HEK293T (cell line): ENCODE data around the gene HM13.

ENCODE experiments used
- CTCF ChIA-PET: fragments of 350-600 bp; formaldehyde crosslinking; extraction: SDS; loops from one replicate; lab custom pipeline; 2021; ENCODE audit warnings: antibody characterized with exemption, inconsistent platforms; lab: Yijun Ruan, JAX
- POLR2A ChIA-PET: fragments of 350-600 bp; formaldehyde crosslinking; extraction: SDS; loops from one replicate; lab custom pipeline; 2020; ENCODE audit warnings: antibody characterized with exemption, inconsistent platforms; lab: Yijun Ruan, JAX
- DNase-seq: peaks from one replicate; pipeline ENCODE4 v3.0.0; 2012; ENCODE audit warnings: mixed read lengths; ENCODE audit errors: extremely low spot score
- ARNT ChIP-seq: fragments of 450-650 bp; IDR thresholded peaks from 2 replicates; pipeline ENCODE4 v1.6.1; 2017; ENCODE audit warnings: mild to moderate bottlenecking
- BHLHE40 ChIP-seq: fragments of 450-650 bp; IDR thresholded peaks from 2 replicates; pipeline ENCODE4 v1.6.1; 2016; ENCODE audit warnings: mild to moderate bottlenecking, moderate library complexity, borderline replicate concordance
- CTBP1 ChIP-seq: fragments of 450-650 bp; IDR thresholded peaks from 2 replicates; pipeline ENCODE4 v1.6.1; 2016; ENCODE audit warnings: borderline replicate concordance
- ELF4 ChIP-seq: fragments of 450-650 bp; IDR thresholded peaks from 2 replicates; pipeline ENCODE4 v1.6.1; 2017; ENCODE audit warnings: antibody characterized with exemption
- FOXA1 ChIP-seq: fragments of 450-650 bp; IDR thresholded peaks from 2 replicates; pipeline ENCODE4 v1.6.1; 2016; ENCODE audit warnings: mild to moderate bottlenecking
- FOXK2 ChIP-seq: fragments of 450-650 bp; IDR thresholded peaks from 2 replicates; pipeline ENCODE4 v1.6.1; 2016; ENCODE audit warnings: mild to moderate bottlenecking
- FOXM1 ChIP-seq: fragments of 450-650 bp; IDR thresholded peaks from 2 replicates; pipeline ENCODE4 v1.6.1; 2017; ENCODE audit warnings: mild to moderate bottlenecking, borderline replicate concordance
- HDGF ChIP-seq: fragments of 450-650 bp; IDR thresholded peaks from 2 replicates; pipeline ENCODE4 v1.6.1; 2017; ENCODE audit warnings: antibody characterized with exemption, borderline replicate concordance
- L3MBTL2 ChIP-seq: fragments of 450-650 bp; conservative IDR thresholded peaks from 2 replicates; pipeline ENCODE4 v1.6.1; 2016; ENCODE audit warnings: mild to moderate bottlenecking
- LEF1 ChIP-seq: fragments of 450-650 bp; IDR thresholded peaks from 2 replicates; pipeline ENCODE4 v1.6.1; 2017; ENCODE audit warnings: mild to moderate bottlenecking, borderline replicate concordance
- NFRKB ChIP-seq: fragments of 450-650 bp; IDR thresholded peaks from 2 replicates; pipeline ENCODE4 v1.6.1; 2016; ENCODE audit warnings: mild to moderate bottlenecking, moderate library complexity
- SP1 ChIP-seq: fragments of 450-650 bp; IDR thresholded peaks from 2 replicates; pipeline ENCODE4 v1.6.1; 2017
- SUZ12 ChIP-seq: fragments of 450-650 bp; IDR thresholded peaks from 2 replicates; pipeline ENCODE4 v1.6.1; 2016; ENCODE audit warnings: mild to moderate bottlenecking
- TARDBP ChIP-seq: fragments of 450-650 bp; IDR thresholded peaks from 2 replicates; pipeline ENCODE4 v1.6.1; 2016
- ZNF384 ChIP-seq: fragments of 450-650 bp; IDR thresholded peaks from 2 replicates; pipeline ENCODE4 v1.6.1; 2016
- TF ChIP-seq, protein P1 (sequence below): fragments of 450-650 bp; IDR thresholded peaks from 2 replicates; pipeline ENCODE4 v1.6.1; 2016

The HM13 gene

DNA sequence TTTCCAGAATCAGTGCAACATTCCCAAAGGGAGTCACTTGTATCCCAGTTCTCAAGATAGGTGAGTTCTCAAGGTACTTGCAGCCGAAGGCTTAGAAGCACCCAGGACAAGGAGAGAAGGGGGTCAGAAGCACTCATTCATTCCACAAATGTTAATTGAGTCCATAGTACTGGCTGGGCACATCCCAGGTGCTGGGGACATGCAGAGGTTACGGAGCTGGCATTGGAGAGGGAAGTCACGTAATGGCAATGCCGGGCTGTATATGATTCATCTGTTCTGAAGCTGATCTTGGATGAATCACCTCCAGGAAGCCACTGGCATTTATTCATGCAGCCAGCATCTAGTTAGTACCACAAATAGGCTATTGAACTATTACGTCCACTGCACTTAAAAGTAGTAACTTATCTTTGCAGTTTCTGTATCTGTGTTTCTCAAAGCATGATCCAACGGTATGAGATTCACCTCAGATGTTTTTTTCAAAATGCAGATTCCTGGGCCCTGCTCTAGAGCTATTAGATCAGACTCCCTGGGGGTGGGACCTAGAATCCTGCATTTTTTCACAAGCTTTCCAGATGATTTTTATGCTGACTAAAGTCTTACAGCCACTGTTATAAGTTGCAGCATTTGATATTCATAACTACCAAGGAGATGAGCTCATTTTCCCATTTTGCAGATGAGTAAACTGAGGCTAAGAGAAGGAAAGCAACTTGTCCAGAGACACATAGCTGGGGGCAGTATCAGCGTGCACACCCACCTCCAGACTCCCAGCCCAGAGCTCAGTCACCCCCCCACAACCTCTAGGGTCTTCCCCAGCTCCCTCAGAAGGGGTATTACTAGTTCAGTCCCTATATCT, 46.7 kb downstream of the HM13 start:
- ChIA-PET POLR2A (interaction anchor here (0.7 to 1.8 kb wide), 4 partner anchors 14 to 52 kb away, joined by 3 to 9 read pairs (median 6); a partner anchor contains a TSS), CTCF (interaction anchor here (1.1 to 5.1 kb wide), 5 partner anchors 9 to 51 kb away, joined by 3 to 119 read pairs (median 4); partner anchors contain the start of gene ID1)
- no peak for DNase-seq
- no peak for TF ChIP-seq SP1
- TF ChIP-seq FOXA1 = no peak
- no peak for TF ChIP-seq NFRKB
- TF ChIP-seq SUZ12 = no peak
- no peak for TF ChIP-seq ELF4
- no peak for TF ChIP-seq HDGF
- TF ChIP-seq, protein P1, sequence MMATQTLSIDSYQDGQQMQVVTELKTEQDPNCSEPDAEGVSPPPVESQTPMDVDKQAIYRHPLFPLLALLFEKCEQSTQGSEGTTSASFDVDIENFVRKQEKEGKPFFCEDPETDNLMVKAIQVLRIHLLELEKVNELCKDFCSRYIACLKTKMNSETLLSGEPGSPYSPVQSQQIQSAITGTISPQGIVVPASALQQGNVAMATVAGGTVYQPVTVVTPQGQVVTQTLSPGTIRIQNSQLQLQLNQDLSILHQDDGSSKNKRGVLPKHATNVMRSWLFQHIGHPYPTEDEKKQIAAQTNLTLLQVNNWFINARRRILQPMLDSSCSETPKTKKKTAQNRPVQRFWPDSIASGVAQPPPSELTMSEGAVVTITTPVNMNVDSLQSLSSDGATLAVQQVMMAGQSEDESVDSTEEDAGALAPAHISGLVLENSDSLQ = no peak
- TF ChIP-seq L3MBTL2 = no peak
- TF ChIP-seq BHLHE40 = no peak
- no peak for TF ChIP-seq FOXK2
- no peak for TF ChIP-seq ZNF384
- no peak for TF ChIP-seq FOXM1

DNA sequence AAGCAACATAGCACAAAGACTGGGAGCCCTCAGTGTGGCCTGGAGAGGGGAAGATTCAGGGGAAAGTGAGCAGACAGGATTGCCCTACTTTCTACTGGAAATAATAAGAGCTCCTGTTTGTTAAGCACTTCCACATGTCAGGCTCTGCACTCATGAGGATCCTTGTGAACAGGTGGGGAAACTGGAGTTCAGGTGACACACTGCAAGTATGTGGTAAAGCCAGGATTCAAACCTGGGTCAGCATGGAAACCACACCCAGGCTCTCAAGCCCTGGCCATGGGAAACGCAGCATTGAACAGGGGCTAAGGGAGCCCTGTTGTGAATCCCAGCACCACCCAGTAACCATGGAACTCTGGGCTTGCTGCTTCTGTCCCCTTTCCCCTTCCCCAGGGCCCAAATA, 48.0 kb downstream of the HM13 start:
- TF ChIP-seq NFRKB = no peak
- no peak for TF ChIP-seq TARDBP
- TF ChIP-seq SP1 = no peak
- TF ChIP-seq ARNT = no peak
- TF ChIP-seq BHLHE40 = no peak
- TF ChIP-seq HDGF = no peak
- no peak for TF ChIP-seq FOXK2
- no peak for TF ChIP-seq FOXM1
- TF ChIP-seq L3MBTL2 = no peak
- no peak for TF ChIP-seq ELF4
- TF ChIP-seq, protein P1 = no peak
- TF ChIP-seq LEF1 = no peak
- no peak for TF ChIP-seq CTBP1
- no peak for TF ChIP-seq SUZ12
- no peak for TF ChIP-seq ZNF384
- TF ChIP-seq FOXA1 = no peak
- no peak for DNase-seq
- CTCF ChIA-PET = interaction anchor here (0.6 to 5.1 kb wide), 11 partner anchors 8 to 72 kb away, joined by 3 to 119 read pairs (median 5); partner anchors contain the start of gene ID1
- POLR2A ChIA-PET = interaction anchor here (1.1 to 1.7 kb wide), 2 partner anchors 8 to 43 kb away, joined by 5 to 10 read pairs; partner anchors contain the start of gene ID1

DNA sequence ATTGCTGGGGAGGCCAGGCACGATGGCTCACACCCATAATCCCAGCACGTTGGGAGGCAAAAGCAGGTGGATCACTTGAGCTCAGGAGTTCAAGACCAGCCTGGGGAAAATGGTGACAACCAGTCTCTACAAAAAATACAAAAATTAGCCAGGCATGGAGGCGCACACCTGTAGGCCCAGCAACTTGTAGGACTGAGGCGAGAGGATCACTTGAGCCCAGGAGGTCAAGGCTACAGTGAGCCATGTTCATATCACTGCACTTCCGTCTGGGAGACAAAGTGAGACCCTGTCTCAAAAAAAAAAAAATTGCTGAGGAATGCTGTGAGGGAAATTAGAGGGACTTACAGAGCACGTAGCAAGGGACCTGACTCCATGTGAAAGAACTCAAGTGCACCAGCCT, 50.0 kb downstream of the HM13 start:
- no peak for TF ChIP-seq CTBP1
- TF ChIP-seq, protein P1 = no peak
- TF ChIP-seq ELF4 = no peak
- ChIA-PET CTCF (interaction anchor here (5.1 kb wide), 1 partner anchor 48 kb away, joined by 119 read pairs; no protein-coding TSS in a partner anchor), POLR2A (no interaction called here)
- DNase-seq = no peak

DNA sequence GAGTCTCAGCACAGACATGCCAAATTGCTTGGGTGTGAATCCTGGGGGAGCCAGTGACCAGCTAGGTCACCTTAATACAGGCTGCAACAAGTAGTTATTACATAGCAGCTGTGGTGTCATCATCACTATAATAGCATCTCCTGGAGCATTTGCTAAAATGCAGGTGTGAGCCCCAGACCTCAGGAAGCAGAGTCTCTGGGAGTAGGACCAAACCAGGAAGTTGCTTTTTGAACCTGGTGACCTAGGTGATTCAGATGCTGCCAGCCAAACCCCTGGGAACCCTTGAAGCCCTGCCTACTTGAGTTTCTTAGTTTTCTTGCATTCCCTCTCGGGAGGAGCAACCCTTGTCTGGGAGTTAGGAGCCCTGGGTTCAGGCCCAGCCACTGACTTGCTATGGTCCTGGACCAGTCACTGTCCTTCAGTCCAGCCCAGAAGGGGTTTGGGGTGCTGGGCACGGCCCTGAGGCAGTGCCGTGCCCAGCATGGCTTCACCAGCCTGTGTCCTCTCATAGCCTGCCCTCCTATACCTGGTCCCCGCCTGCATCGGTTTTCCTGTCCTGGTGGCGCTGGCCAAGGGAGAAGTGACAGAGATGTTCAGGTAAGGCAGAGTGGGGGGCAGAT, 51.6 kb downstream of the HM13 start:
- POLR2A ChIA-PET = interaction anchor here (1.4 to 11.7 kb wide), 2 partner anchors 9 to 43 kb away, joined by 6 to 260 read pairs; partner anchors contain the start of gene ID1

DNA sequence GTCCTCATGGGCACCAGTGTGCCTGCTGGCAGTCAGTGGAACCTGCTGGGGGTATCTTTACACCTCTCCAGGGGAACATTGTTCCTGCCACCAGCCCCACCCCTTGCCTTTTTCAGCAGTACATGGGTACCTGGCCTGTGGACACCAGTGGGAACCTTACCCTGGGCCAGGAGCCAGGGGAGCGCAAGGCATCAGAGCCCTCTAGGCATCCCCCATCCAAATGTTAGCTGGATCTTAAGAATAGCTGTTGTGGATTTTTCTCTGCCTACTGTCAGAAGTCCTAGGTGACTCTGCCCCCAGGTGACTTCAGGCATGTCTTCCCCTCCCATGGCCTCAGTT, 52.0 kb downstream of the HM13 start:
- POLR2A ChIA-PET = interaction anchor here (1.4 to 11.7 kb wide), 2 partner anchors 10 to 42 kb away, joined by 6 to 260 read pairs; partner anchors contain the start of gene ID1
- DNase-seq = no peak
- no peak for TF ChIP-seq ELF4
- no peak for TF ChIP-seq SP1
- no peak for TF ChIP-seq ZNF384
- CTCF ChIA-PET = interaction anchor here (7.0 kb wide), 1 partner anchor 46 kb away, joined by 107 read pairs; no protein-coding TSS in a partner anchor

More for the DNA sequence above, 51.6 kb downstream of the HM13 start:
- CTCF ChIA-PET = interaction anchor here (0.7 to 7.0 kb wide), 2 partner anchors 46 to 56 kb away, joined by 3 to 107 read pairs; no protein-coding TSS in a partner anchor
- TF ChIP-seq, protein P1 = no peak
- TF ChIP-seq ELF4 (no peak), SUZ12 (no peak), LEF1 (no peak), NFRKB (no peak), TARDBP (no peak), L3MBTL2 (no peak), FOXA1 (no peak), ZNF384 (no peak), HDGF (no peak)
- no peak for DNase-seq
